HG02885 (cell line): ENCODE measurements around the gene RAB11FIP3.
"Not testable (repeated sequence)": the region's sequence is repeated elsewhere in the genome, so short reads cannot be mapped to it uniquely, and the experiment has no call there.

Source experiments
- ATAC-seq: cut with Tn5 transposase; IDR thresholded peaks from one replicate; pipeline ENCODE4 v1.9.1; 2021; ENCODE audit warnings: mild to moderate bottlenecking; ENCODE audit not compliant: unreplicated experiment, poor library complexity

RAB11FIP3 gene

DNA sequence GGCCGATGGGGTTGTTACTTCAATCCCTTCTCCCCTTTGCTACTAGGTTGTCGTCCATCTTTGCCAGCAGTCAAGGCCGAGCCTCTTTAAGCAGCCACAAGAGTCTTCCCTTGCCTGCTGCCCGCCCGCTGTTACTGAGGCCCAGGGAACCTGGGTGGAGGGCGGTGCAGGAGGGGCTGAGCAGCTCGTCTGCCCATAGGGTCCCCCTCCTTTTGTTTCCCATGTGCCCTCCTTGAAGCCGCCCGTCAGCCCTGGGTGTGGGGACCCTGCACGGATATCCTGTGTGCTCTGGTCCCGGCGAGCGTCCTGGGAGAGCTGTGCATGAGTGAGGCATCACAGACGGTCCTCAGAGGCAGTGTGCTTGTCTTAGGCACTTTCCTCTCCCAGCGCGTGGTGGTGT, 64.2 kb downstream of the RAB11FIP3 start:
- ATAC-seq, result no peak

DNA sequence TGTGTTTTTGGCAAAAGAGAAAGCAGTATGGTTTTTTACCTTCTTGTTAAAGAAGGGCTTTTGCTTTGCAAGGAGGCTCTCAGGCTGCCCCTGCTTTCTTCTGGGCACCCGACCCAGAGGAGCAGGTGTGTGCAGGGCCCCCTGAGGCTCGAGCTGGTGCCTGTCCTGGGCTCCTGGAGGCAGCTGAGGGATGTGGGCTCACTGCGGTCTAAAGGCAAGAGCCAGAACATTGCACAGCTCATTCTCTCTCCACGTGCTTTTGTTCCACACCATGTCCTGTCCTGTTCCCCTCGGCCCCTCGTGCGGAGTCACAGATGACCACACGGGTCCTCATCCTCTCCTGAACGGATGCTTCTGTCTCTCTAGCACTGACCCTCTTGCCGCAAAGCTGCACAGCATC, 65.3 kb downstream of the RAB11FIP3 start:
- ATAC-seq, result no peak

DNA sequence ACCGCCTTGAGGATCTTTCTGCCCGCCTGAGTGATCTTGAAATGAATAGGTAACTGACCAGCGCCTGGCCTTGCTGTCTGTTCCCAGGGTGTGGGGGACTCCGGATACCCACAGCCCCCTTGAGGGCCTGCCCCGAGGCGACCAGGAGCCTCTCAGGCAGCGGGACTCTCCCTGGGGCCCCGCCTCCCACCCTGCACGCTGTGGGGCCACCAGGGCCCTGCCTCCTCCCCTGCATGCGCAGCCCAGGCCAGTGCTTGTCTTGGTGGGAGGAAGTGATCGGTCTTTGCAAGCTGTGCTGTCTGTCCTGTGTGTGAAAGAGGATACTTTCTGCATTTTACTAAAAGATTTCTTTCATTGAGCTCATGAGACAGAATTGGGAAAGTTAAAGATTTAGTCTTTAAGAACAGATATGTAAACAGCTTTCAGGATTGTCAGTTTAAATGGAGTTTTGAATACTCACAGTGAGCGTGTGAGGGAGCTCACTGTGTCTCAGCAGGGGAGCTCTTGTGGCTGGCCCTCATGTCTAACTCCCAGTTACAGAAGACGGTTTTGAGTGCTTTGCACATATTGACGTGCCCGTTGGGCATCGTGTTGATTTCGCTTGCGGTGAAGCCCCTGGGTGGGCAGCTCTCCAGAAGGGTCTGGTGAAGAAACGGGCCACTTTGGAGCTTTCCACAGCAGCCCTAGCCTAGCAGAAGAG, 65.9 kb downstream of the RAB11FIP3 start:
- no peak for ATAC-seq

DNA sequence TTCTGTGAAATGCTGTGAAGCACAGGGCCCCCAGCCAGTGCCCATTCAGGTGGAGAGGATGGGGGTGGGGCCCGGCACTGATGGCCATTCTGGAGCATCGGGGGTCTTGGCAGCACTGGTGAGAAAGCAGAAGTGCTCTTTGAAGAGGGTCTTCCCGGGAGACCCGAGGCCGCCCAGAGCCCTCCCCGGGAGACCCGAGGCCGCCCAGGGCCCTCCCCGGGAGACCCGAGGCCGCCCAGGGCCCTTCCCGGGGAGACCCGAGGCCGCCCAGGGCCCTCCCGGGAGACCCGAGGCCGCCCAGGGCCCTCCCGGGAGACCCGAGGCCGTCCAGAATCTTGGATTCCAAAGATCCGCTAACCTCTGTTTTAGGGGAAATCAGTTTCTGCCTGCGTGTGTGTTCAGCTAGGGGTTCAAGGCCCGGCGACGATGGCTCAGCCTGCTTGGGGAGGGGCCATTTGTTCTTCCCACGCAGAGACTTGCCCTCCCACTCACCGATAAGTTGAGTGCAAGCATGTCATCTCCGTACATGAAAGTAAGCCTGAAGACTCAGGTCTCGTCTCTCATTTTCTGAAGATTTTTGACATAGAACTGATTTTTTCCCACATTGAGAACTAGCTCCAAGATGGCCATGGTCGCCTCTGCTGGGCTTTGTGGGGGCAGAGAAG, 66.9 kb downstream of the RAB11FIP3 start:
- ATAC-seq, result no peak

DNA sequence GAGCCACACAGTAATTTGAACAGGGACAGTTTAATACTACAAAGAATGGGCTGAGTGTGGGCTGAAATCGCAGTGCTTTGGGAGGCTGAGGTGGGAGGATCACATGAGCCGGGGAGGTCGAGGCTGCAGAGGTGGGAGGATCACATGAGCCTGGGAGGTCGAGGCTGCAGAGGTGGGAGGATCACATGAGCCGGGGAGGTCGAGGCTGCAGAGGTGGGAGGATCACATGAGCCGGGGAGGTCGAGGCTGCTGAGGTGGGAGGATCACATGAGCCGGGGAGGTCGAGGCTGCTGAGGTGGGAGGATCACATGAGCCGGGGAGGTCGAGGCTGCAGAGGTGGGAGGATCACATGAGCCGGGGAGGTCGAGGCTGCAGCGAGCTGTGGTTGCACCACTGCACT, 69.2 kb downstream of the RAB11FIP3 start:
- not testable (repeated sequence) for ATAC-seq

DNA sequence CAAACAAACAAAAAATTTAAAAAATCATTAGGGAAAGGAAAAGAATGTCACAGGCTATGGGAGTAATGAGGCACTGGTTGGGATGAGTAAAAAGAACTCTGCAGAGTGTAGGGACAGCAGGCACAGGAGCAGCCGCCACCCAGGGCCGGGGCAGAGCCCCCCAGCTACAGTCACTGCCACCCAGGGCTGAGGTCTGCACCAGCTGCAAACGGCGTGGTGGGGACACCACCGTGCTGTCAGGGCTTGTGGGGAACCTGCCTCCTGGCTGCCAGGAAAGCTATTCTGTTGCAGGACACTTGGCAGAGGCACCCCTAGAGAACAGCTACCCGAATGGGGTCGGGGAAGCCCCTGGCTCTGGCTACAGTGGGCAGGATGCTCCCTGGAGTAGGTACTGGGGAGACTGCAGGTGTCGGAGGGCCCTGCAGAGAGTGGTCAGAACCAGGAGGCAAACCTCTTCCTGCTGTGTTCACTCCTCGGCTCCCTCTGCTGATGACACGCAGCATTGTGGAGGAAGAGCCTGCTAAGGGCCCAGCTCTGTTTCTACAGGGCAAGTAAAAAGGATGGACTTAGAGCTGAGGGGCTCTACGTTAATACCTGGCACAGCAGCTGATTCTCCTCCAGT, 69.8 kb downstream of the RAB11FIP3 start:
- ATAC-seq, result no peak

DNA sequence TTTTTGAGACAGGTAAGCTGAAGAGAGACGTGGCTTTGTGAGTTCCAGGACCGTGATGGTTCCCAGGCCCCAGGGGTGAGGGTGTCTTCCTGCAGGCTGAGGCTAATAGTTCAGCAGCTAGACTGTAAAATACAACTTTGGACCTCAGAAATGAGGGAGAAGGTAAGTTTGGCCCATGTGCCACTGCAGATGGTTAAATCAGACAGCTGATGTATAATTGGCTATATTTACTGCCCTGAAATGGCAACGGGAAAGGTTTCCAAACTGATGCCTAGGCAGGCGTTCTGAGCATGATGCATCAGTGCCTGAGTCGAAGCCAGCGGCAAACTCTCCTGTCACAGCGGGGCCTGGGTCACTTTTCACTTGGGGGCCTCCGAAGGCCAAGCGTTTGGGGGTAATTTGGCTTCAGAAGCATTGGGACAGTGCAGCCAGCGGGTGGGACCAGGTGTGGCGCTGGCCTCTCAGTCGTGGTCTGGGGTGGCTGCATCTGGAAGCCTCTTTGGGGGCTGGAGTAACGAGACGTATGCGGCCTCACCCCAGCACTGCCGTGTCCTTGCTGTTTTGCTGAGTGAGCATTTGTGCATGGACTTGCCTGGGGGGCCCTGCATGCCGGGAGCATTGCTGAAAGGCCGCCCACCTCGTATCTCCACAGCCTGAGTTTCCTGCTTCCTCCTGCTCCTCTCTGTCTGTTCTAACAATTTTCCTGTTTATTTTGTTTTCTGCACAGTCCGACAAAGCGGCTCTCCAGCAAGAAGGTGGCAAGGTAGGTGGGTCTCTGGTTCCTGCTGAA, 70.8 kb downstream of the RAB11FIP3 start:
- ATAC-seq, result no peak

DNA sequence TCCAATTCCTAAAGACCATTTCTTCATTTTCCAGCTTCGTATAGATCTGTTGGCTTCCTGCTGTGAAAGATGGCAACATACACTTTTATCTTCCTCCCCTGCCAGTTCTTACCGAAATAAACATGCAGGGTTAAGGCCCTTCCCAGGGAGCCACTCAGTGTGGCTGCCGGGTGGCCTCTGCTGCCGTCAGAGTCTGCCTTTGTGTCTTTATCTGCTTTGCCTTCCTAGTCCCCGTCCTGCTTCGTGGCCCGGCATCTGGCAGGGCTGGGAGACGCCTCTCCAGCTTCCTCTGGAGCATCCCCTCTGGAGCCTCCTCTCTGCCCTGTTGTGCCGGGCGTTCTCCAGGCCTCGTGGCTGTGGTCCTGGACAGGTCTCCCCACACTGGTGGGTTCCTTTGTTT, 71.8 kb downstream of the RAB11FIP3 start:
- no peak for ATAC-seq

DNA sequence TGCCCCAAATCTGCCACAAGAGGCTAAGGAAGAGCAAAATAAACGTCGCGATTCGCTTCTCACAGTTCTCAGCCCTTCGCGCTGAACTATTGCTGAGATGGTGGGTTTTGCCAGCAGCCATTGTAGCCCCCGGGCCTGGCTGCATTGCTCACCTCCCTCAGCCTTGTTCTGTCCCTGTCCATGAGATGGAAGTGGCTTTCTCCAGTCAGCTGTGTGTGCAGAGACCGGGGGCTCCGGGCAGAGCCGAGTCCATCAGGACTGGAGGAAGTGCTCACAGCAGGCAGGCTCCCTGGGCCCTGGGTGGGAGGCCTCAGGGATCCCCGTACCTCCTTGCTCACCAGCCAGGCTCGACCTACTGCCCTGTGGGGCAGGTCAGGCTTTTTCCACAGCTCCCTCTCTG, 74.5 kb downstream of the RAB11FIP3 start:
- no peak for ATAC-seq

DNA sequence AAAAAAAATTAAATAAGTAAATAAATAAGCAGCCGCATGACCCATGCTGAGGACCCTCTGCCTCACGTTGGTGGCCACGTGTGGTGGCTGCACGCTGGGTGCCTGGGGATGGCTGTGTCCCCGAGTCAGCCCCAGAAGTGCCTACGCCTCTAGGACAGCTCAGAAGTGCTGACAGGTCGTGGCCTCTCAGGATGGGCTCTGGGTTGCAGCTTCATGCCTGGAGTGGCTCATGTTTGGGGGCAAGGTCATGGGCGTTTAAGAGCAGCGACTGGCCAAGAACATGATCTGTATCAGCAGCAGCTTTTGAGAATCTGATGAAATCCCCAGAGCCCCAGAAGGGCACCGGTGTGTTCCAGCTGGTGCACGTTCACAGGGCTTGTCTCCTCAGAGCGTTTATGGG, 75.3 kb downstream of the RAB11FIP3 start:
- no peak for ATAC-seq

DNA sequence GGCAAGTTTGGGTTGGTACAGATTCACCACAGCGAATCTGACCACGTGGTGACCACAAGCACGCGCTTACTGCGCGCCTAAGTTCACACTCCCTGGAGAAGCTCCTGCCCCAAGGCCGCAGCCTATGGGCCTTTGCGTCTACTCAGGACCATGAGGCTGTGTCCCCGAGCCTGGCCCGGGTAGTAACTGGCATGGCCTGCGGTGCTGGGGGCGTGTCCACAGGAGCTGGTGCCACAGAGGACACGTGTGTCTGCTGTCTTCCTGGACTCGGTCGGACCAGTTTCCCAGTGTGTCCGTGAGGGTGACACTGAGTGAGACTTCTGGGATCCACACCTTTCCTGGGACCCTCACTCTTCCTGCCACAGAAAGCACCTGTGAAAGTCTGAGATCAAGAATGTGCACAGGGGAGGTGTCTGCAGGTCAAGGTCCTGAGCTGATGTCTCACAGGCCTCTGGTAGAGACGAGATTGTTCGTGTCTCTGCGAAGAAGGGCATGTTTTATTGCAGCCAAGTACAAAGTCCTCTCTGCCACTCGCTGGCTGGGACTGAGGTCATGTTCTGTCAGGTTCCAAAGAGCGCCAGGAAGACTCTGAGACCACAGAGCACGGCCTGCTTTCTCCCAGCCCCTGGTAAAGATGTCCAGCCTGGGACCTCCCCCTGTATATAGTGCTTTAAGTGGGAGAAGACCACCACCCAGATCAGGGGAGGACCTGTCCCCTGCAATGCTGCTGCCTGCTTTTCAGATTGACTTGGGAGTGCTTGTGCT, 76.9 kb downstream of the RAB11FIP3 start:
- no peak for ATAC-seq

DNA sequence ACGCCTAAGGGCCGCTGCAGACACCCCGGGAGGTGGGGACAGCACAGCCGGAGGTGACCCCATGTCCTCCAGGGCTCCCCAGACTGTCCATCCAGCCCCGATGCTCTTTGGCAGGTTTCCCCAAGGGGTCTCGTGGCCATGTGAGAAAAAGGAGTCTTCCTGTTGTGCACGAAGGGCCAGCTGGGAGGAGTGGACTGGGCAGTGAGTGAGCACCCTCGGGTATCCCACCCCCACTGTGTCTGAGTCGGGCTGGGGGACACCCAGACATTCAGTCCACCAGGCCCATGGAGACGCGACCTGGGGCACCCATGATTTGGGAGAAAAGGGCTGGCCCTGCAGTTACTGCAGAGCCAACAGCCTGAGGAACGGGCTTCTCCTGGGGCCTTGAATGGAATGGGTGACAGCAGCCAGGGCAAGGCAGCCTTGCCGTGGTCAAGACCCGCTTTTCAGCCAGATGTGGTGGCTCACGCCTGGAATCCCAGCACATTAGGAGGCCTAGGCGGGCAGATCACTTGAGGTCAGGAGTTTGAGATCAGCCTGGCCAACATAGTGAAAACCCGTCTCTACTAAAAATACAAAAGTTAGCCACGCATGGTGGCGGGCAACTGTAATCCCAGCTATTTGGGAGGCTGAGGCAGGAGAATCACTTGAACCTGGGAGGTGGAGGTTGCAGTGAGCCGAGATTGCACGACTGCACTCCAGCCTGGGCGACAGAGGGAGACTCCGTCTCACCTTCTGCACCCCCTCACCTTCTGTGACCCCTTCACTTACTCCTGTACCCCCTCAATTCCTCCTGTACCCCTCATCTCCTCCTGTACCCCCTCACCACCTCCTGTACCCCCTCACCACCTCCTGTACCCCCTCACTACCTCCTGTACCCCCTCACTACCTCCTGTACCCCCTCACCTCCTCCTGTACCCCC, 78.0 kb downstream of the RAB11FIP3 start:
- no peak for ATAC-seq

DNA sequence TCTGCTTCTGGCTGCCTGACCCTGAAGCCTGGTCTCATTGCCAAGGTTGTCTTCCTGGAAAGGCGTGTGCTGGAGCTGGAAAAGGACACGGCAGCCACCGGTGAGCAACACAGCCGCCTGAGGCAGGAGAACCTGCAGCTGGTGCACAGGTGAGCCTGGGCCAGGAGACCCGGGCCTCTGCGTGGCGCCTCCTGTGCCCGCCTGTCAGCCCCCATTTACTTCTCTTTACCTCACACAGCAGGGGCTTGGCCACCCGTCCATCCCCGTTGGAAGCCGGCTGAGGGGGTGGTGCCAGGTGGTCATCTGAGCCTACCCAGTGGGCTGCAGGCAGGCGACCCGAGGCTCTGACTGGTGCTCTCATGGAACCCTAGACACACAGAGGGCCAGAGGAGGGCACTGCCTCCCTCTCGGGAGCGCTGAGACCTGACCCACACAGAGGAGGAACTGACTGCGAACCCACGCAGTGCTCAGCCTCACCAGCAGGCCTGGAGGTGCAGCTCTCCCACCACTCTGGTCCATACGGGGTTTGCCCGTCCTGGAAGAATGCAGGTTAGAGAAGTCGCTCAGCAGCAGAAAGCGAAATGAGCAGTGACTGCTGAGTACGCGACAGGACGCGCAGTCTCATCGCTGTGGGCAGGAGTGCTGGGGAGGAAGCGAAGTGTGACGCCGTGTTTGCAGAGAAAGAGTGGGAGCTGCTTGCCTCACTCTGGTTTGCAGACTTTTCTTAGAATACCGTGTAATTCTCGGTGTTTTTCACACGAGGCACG, 80.2 kb downstream of the RAB11FIP3 start:
- ATAC-seq, result no peak

DNA sequence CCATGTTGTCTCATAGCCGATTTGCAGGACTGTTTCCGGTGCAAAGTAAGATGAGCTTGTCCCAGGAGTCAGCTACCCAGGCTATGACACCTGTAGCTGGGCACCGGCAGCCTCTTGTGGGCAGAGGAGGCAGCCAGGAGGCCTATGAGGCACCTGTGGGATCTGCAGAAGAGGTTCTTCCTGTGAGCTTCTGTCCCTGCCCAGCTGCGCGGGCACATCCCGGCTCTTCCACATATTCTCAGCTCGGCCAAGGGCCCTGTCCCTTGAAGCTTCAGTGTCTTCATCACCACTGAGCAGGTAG, 80.7 kb downstream of the RAB11FIP3 start:
- no peak for ATAC-seq

DNA sequence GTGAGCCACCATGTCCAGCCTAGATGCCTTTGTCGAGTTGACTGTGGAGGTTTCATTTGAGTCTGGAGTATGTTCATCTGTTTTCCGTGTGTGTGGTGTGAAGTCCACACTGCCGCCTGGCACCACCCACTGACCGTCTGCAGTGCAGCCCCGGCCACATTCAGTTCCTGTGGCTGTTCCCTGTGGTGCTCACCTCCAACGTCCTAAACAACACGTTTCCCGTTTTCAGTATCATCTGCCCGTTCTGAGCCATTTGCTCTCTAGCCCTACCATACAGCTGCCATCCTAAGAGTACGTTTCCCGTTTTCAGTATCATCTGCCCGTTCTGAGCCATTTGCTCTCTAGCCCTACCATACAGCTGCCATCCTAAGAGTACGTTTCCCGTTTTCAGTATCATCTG, 82.1 kb downstream of the RAB11FIP3 start:
- not testable (repeated sequence) for ATAC-seq

DNA sequence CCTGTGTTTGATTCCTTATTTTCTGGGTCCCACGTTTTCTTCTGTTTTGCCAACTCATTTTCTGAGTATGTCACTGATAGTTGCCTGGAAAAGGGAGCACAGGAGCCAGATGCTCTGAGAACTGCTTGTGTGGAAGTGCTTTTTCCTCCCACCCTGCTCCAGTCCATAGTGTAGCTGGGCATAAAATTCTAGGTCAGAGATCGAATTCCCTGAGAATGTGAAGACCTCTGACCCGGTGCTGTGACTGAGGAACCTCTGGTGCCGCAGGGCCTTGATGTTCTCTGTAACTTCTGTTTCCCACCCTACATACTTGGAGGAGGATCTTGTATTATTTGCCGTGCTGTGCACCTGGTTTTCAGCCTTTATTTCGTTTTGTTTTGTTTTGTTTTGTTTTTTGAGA, 82.5 kb downstream of the RAB11FIP3 start:
- ATAC-seq, result no peak

DNA sequence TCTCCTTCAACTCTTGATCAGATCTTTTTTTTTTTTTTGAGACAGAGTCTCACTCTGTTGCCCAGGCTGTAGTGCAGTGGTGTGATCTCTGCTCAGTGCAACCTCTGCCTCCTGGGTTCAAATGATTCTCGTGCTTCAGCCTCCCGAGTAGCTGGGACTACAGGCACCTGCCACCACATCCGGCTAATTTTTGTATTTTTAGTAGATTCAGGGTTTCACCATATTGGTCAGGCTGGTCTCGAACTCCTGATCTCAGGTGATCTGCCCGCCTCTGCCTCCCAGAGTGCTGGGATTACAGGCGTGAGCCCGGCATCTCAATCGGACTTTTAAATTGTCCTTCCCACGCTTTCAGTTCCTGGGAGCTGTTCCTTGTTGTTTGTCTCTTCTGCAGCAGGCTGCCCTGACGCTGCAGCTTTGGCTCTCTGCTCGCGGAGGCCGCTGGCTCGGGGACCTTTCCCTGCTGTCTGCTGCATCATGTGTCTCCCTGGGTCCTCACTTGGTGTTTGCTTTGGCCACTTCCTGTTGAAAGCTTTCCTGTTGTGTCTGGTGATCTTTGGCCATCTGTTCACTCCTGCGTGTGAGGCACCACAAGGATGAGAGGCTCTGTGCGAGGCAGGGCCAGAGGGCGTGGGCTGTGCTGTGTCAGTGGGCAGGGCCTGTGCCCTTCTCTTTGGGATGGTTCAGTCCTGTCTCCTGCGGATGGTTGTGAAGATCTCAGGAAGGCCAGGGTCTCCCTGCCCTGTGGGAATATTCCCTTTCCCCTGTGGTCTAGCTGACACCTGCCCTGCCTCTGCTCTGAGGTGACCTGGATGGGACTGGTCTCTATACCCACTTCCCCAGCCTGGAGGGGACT, 83.7 kb downstream of the RAB11FIP3 start:
- no peak for ATAC-seq
